HepG2 (cell line): Measurements from ENCODE around the gene ACSS1. TPM values are rescaled to one million over a fixed set of nuclear protein-coding genes. Genes with fewer than 3 reads are reported as not detected.

Experiments used
- CC2D1A ChIP-seq: sonication (generic); formaldehyde crosslinking; IDR thresholded peaks from 2 replicates; pipeline ENCODE4 v1.8.1; 2023; ENCODE audit warnings: mild to moderate bottlenecking, missing genetic modification reagents
- JUNB ChIP-seq: sonication (generic); formaldehyde crosslinking; IDR thresholded peaks from 2 replicates; pipeline ENCODE4 v1.8.0; 2022; ENCODE audit warnings: missing genetic modification reagents, mild to moderate bottlenecking, borderline replicate concordance
- RAD21 ChIP-seq: fragments of 450-650 bp; formaldehyde crosslinking; IDR thresholded peaks from 2 replicates; pipeline ENCODE4 v1.5.0; 2020; ENCODE audit warnings: mild to moderate bottlenecking
- REPIN1 ChIP-seq: sonication (generic); formaldehyde crosslinking; IDR thresholded peaks from 2 replicates; pipeline ENCODE4 v1.8.0; 2022; ENCODE audit warnings: missing genetic modification reagents, low read depth, mild to moderate bottlenecking, borderline replicate concordance
- RFX5 ChIP-seq: IDR thresholded peaks from 2 replicates; pipeline ENCODE4 v1.6.1; 2011; ENCODE audit warnings: low read depth, low read length, improper control_type of control experiment
- SIX4 ChIP-seq: sonication (generic); formaldehyde crosslinking; IDR thresholded peaks from 2 replicates; pipeline ENCODE4 v1.4.0; 2020; ENCODE audit warnings: missing genetic modification reagents
- ZNF136 ChIP-seq: sonication (generic); formaldehyde crosslinking; IDR thresholded peaks from 2 replicates; pipeline ENCODE4 v1.8.1; 2022; ENCODE audit warnings: low read depth, mild to moderate bottlenecking, moderate library complexity, missing genetic modification reagents
- ZNF678 ChIP-seq: sonication (generic); formaldehyde crosslinking; IDR thresholded peaks from 2 replicates; pipeline ENCODE4 v1.4.0; 2020; ENCODE audit warnings: mild to moderate bottlenecking, missing genetic modification reagents
- ZNF724P ChIP-seq: sonication (generic); formaldehyde crosslinking; IDR thresholded peaks from 2 replicates; pipeline ENCODE4 v1.8.0; 2022; ENCODE audit warnings: missing genetic modification reagents, borderline replicate concordance
- ZNF816 ChIP-seq: sonication (generic); formaldehyde crosslinking; IDR thresholded peaks from 2 replicates; pipeline ENCODE4 v1.8.0; 2022; ENCODE audit warnings: missing genetic modification reagents, mild to moderate bottlenecking, borderline replicate concordance
- polyA plus RNA-seq, 8 experiments: library from polyadenylated mRNA; depleted of rRNA in 3 of 8; stranded (reverse) in 7 of 8; unstranded in 1 of 8; fragments of >200 nt; fragmentation: Illumina TruSeq in 4 of 8; extraction: Trizol in 4 of 8; gene quantifications; 2 replicates each; pipeline versions ENCODE4 v1.2.1 to v1.2.3, GENCODE V29; 2011 to 2016; ENCODE audit warnings: low read depth in 4 of 8, missing spikeins in 1 of 8, mixed read lengths in 1 of 8; ENCODE audit not compliant: insufficient read depth in 1 of 8
- total RNA-seq, 5 experiments: library from RNA; depleted of rRNA; stranded (reverse); fragments of >200 nt; fragmentation: Illumina TruSeq; extraction: Trizol; gene quantifications; 2 replicates each; pipeline ENCODE4 v1.2.3, GENCODE V29; 2016; ENCODE audit warnings: low read depth in 1 of 5
- TF ChIP-seq, protein P1 (sequence below): sonication (generic); formaldehyde crosslinking; IDR thresholded peaks from 2 replicates; pipeline ENCODE4 v1.4.0; 2020; ENCODE audit warnings: missing genetic modification reagents, borderline replicate concordance
- TF ChIP-seq, protein P2 (sequence below): IDR thresholded peaks from 2 replicates; pipeline ENCODE4 v1.6.1; 2016; ENCODE audit warnings: mild to moderate bottlenecking, missing biosample characterization, missing genetic modification reagents
- TF ChIP-seq, protein P3 (sequence below): IDR thresholded peaks from 2 replicates; pipeline ENCODE4 v1.4.0; 2020; ENCODE audit warnings: mild to moderate bottlenecking, missing genetic modification reagents
- TF ChIP-seq, protein P4 (sequence below), 2 experiments: sonication (generic) in 1 of 2; formaldehyde crosslinking in 1 of 2; IDR thresholded peaks; 2 replicates each; pipeline versions ENCODE4 v1.4.0 to v1.6.1; 2018 to 2020; ENCODE audit warnings: missing genetic modification reagents in 2 of 2, borderline replicate concordance in 1 of 2, low read depth in 1 of 2, mild to moderate bottlenecking in 1 of 2, missing biosample characterization in 1 of 2
- TF ChIP-seq, protein P5 (sequence below): sonication (generic); formaldehyde crosslinking; IDR thresholded peaks from 2 replicates; pipeline ENCODE4 v1.8.1; 2023; ENCODE audit warnings: missing genetic modification reagents, mild to moderate bottlenecking, borderline replicate concordance
- TF ChIP-seq, protein P6 (sequence below): sonication (generic); formaldehyde crosslinking; conservative IDR thresholded peaks from 2 replicates; pipeline ENCODE4 v1.8.1; 2023; ENCODE audit warnings: missing genetic modification reagents

The ACSS1 gene
- total and polyA plus RNA-seq, 2 of the 13 experiments (the other 11 are each of a cell fraction or from before 2014, with no cell fraction given) = 15.2 to 41.6 TPM

DNA sequence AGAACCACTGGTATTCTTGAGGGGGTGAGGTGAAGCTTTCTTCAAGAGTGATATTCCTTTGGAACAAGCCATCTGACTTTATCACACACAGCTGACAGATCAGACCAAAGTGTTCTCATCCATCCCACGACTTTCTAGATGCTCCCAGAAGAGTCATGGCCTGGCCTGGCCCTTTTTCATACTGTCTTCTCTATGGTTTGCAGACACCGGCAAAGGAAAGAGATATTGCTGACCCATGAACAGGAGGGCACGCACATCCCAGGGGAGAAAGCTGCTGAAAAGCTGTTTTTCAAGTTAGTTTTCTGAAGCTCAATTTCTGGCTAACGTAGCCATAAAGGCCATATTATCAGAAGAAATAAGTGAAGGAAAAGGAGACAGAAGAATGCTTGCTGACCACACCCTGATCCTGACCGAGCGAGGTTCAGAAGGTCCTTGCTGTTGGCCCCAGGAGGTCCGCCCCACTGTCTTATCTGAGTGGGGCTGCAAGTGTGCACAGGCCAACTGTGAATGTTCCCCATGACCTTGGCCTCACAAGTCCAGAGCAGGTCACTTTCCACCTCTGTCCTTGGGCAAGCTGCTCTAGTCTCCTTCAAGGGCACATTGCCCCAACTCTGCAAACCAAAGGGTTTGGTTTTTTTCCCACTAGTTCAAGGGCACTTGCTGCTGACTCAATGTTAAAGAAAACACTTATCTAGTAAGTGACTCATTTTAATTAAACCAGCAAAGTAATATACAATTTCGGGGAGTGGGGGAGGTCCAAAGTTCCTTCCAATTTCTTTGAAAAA lies 2.0 kb downstream of the ACSS1 start (continued):
- TF ChIP-seq, protein P1, sequence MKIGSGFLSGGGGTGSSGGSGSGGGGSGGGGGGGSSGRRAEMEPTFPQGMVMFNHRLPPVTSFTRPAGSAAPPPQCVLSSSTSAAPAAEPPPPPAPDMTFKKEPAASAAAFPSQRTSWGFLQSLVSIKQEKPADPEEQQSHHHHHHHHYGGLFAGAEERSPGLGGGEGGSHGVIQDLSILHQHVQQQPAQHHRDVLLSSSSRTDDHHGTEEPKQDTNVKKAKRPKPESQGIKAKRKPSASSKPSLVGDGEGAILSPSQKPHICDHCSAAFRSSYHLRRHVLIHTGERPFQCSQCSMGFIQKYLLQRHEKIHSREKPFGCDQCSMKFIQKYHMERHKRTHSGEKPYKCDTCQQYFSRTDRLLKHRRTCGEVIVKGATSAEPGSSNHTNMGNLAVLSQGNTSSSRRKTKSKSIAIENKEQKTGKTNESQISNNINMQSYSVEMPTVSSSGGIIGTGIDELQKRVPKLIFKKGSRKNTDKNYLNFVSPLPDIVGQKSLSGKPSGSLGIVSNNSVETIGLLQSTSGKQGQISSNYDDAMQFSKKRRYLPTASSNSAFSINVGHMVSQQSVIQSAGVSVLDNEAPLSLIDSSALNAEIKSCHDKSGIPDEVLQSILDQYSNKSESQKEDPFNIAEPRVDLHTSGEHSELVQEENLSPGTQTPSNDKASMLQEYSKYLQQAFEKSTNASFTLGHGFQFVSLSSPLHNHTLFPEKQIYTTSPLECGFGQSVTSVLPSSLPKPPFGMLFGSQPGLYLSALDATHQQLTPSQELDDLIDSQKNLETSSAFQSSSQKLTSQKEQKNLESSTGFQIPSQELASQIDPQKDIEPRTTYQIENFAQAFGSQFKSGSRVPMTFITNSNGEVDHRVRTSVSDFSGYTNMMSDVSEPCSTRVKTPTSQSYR (CRISPR knock-in tag) = 0 out of 2 replicates have a peak, but pooled peaks have one; percentile 13
- TF ChIP-seq JUNB (CRISPR knock-in tag) = no peak
- TF ChIP-seq, protein P2, sequence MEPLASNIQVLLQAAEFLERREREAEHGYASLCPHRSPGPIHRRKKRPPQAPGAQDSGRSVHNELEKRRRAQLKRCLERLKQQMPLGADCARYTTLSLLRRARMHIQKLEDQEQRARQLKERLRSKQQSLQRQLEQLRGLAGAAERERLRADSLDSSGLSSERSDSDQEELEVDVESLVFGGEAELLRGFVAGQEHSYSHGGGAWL (CRISPR knock-in tag) = peak; percentile 40; the same call in 1 of the 2 replicates
- TF ChIP-seq, protein P3, sequence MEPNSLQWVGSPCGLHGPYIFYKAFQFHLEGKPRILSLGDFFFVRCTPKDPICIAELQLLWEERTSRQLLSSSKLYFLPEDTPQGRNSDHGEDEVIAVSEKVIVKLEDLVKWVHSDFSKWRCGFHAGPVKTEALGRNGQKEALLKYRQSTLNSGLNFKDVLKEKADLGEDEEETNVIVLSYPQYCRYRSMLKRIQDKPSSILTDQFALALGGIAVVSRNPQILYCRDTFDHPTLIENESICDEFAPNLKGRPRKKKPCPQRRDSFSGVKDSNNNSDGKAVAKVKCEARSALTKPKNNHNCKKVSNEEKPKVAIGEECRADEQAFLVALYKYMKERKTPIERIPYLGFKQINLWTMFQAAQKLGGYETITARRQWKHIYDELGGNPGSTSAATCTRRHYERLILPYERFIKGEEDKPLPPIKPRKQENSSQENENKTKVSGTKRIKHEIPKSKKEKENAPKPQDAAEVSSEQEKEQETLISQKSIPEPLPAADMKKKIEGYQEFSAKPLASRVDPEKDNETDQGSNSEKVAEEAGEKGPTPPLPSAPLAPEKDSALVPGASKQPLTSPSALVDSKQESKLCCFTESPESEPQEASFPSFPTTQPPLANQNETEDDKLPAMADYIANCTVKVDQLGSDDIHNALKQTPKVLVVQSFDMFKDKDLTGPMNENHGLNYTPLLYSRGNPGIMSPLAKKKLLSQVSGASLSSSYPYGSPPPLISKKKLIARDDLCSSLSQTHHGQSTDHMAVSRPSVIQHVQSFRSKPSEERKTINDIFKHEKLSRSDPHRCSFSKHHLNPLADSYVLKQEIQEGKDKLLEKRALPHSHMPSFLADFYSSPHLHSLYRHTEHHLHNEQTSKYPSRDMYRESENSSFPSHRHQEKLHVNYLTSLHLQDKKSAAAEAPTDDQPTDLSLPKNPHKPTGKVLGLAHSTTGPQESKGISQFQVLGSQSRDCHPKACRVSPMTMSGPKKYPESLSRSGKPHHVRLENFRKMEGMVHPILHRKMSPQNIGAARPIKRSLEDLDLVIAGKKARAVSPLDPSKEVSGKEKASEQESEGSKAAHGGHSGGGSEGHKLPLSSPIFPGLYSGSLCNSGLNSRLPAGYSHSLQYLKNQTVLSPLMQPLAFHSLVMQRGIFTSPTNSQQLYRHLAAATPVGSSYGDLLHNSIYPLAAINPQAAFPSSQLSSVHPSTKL = peak; percentile 44
- TF ChIP-seq RFX5 = no peak
- no peak for TF ChIP-seq ZNF678 (CRISPR knock-in tag)
- TF ChIP-seq RAD21 (CRISPR knock-in tag) = no peak
- no peak for TF ChIP-seq SIX4 (CRISPR knock-in tag)
- TF ChIP-seq REPIN1 = peak; percentile 56; the same call in 1 of the 2 replicates
- TF ChIP-seq, protein P4, sequence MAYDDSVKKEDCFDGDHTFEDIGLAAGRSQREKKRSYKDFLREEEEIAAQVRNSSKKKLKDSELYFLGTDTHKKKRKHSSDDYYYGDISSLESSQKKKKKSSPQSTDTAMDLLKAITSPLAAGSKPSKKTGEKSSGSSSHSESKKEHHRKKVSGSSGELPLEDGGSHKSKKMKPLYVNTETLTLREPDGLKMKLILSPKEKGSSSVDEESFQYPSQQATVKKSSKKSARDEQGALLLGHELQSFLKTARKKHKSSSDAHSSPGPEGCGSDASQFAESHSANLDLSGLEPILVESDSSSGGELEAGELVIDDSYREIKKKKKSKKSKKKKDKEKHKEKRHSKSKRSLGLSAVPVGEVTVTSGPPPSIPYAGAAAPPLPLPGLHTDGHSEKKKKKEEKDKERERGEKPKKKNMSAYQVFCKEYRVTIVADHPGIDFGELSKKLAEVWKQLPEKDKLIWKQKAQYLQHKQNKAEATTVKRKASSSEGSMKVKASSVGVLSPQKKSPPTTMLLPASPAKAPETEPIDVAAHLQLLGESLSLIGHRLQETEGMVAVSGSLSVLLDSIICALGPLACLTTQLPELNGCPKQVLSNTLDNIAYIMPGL (CRISPR knock-in tag; IDR thresholded peaks at IDR 0.05; ENCODE audit: borderline replicate concordance in 1 of 2, low read depth in 1 of 2) = no peak
- TF ChIP-seq, protein P5, sequence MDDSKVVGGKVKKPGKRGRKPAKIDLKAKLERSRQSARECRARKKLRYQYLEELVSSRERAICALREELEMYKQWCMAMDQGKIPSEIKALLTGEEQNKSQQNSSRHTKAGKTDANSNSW (CRISPR knock-in tag) = no peak
- TF ChIP-seq ZNF724P (CRISPR knock-in tag) = no peak
- no peak for TF ChIP-seq ZNF136 (CRISPR knock-in tag)
- no peak for TF ChIP-seq ZNF816 (CRISPR knock-in tag)
- no peak for TF ChIP-seq CC2D1A (CRISPR knock-in tag)
- TF ChIP-seq, protein P6, sequence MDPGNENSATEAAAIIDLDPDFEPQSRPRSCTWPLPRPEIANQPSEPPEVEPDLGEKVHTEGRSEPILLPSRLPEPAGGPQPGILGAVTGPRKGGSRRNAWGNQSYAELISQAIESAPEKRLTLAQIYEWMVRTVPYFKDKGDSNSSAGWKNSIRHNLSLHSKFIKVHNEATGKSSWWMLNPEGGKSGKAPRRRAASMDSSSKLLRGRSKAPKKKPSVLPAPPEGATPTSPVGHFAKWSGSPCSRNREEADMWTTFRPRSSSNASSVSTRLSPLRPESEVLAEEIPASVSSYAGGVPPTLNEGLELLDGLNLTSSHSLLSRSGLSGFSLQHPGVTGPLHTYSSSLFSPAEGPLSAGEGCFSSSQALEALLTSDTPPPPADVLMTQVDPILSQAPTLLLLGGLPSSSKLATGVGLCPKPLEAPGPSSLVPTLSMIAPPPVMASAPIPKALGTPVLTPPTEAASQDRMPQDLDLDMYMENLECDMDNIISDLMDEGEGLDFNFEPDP (CRISPR knock-in tag) = 0 out of 2 replicates have a peak, but pooled peaks have one; percentile 66
